ENCODE data around the gene TERT. TPM values are rescaled to one million over a fixed set of nuclear protein-coding genes. Genes with fewer than 3 reads are reported as not detected.

TERT gene
- total and polyA plus RNA-seq, 2 of the 4 experiments (the other 2 are of a cell fraction) = not detected

GRCh38 chr5:1222621-1223277 is 72.1 kb downstream of the TERT start:
- Histone ChIP-seq H2AK5ac (ENCODE audit: low read depth, low read length) (no peak overlapping the region), H4K20me1 (ENCODE audit: insufficient read depth, low read length) (no peaks in the 10 kb centered on the region), H3K23ac (ENCODE audit: low read depth, low read length) (no peak overlapping the region), H3K79me1 (ENCODE audit: low read depth in 1 of 2, low read length in 2 of 2) (no peaks in the 10 kb centered on the region), H3K14ac (replicated peaks; ENCODE audit: low read depth, low read length) (no peak overlapping the region), H3K9me1 (ENCODE audit: insufficient read depth, low read length) (no peaks in the 10 kb centered on the region), H3K27ac (ENCODE audit: insufficient read depth, low read length) (no peak overlapping the region), H2BK15ac (ENCODE audit: low read depth, low read length) (no peak overlapping the region; the same call in 2 of the 3 replicates), H4K8ac (ENCODE audit: low read depth in 2 of 2, low read length in 2 of 2) (no peak overlapping the region; a peak in 1 of 4 replicates), H3K9ac (ENCODE audit: low read depth, low read length) (no peak overlapping the region), H4K5ac (ENCODE audit: low read depth, low read length) (no peak overlapping the region), H3K4me1 (ENCODE audit: control insufficient read depth, insufficient read depth, low read length) (no peaks in the 10 kb centered on the region), H2BK5ac (ENCODE audit: low read depth, low read length, poor library complexity, severe bottlenecking) (no peak overlapping the region), H3K9me3 (ENCODE audit: control insufficient read depth, insufficient read depth, low read length) (peaks cover 7% of the 10 kb centered on the region), H2AFZ (replicated peaks; ENCODE audit: low read length, poor library complexity) (no peak overlapping the region), H3K27me3 (ENCODE audit: control insufficient read depth, insufficient read depth, low read length) (no peaks in the 10 kb centered on the region; the same call in 1 of the 2 replicates), H3K4ac (ENCODE audit: low read depth, low read length) (no peak overlapping the region), H3K18ac (ENCODE audit: low read depth, low read length) (no peak overlapping the region), H2BK120ac (ENCODE audit: low read depth, low read length) (no peak overlapping the region), H4K91ac (ENCODE audit: insufficient read depth, low read depth, low read length) (no peak overlapping the region; the same call in 1 of the 2 replicates), H3K4me3 (ENCODE audit: insufficient read depth, low read depth, low read length) (no peak overlapping the region), H2BK20ac (ENCODE audit: low read depth, low read length) (no peak overlapping the region), H3K36me3 (ENCODE audit: control insufficient read depth, insufficient read depth, low read length) (no peaks in the 10 kb centered on the region), H3K4me2 (ENCODE audit: low read depth, low read length) (no peak overlapping the region), H3K56ac (ENCODE audit: extremely low read depth, insufficient read depth, low read length) (no peak overlapping the region), H2AK9ac (replicated peaks; ENCODE audit: low read depth, low read length, poor library complexity) (no peak overlapping the region)
- ChIA-PET CTCF (no interaction called here), POLR2A (ENCODE audit: unreplicated experiment) (no interaction called here)
- 63% methylated on average over 14 of the region's 27 CpGs; no CpG with 5 or more reads in 1 of the 2 experiments for WGBS, 2 experiments (ENCODE audit: extremely low coverage in 2 of 2, insufficient read length in 1 of 2)
- dilution Hi-C loops (cut with HindIII; ENCODE audit: low sequenced_read_pairs, unreplicated experiment) (no loop called here), in situ Hi-C loops (cut with MboI; ENCODE audit: low sequenced_read_pairs) (no loop called here), intact Hi-C loops (cut with micrococcal nuclease) (no loop called here)
- no peak for ATAC-seq (ENCODE audit: low read depth)
- TF ChIP-seq MAFK (IDR thresholded peaks at IDR 0.05; ENCODE audit: low read depth, low read length) = no peak
- no peak for TF ChIP-seq CHD1 (IDR thresholded peaks at IDR 0.05; ENCODE audit: low read depth, low read length)
- no peak for TF ChIP-seq BHLHE40 (IDR thresholded peaks at IDR 0.05; ENCODE audit: low read depth, low read length)
- TF ChIP-seq MXI1 (IDR thresholded peaks at IDR 0.05; ENCODE audit: borderline replicate concordance, low read depth, low read length) = no peak
- no peak for TF ChIP-seq RCOR1 (IDR thresholded peaks at IDR 0.05; ENCODE audit: insufficient replicate concordance, low read length)
- TF ChIP-seq NFE2L2 (IDR thresholded peaks at IDR 0.05; ENCODE audit: low read depth, low read length) = no peak
- no peak for TF ChIP-seq FOS (IDR thresholded peaks at IDR 0.05; ENCODE audit: low read depth, low read length)
- TF ChIP-seq, protein P1, sequence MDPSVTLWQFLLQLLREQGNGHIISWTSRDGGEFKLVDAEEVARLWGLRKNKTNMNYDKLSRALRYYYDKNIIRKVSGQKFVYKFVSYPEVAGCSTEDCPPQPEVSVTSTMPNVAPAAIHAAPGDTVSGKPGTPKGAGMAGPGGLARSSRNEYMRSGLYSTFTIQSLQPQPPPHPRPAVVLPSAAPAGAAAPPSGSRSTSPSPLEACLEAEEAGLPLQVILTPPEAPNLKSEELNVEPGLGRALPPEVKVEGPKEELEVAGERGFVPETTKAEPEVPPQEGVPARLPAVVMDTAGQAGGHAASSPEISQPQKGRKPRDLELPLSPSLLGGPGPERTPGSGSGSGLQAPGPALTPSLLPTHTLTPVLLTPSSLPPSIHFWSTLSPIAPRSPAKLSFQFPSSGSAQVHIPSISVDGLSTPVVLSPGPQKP (IDR thresholded peaks at IDR 0.05; ENCODE audit: borderline replicate concordance, low read depth, low read length) = no peak
- no peak for TF ChIP-seq CEBPB (IDR thresholded peaks at IDR 0.05; ENCODE audit: low read depth, low read length)
- no peak for TF ChIP-seq POLR2A (IDR thresholded peaks at IDR 0.05; ENCODE audit: low read depth, low read length)
- TF ChIP-seq, protein P2, sequence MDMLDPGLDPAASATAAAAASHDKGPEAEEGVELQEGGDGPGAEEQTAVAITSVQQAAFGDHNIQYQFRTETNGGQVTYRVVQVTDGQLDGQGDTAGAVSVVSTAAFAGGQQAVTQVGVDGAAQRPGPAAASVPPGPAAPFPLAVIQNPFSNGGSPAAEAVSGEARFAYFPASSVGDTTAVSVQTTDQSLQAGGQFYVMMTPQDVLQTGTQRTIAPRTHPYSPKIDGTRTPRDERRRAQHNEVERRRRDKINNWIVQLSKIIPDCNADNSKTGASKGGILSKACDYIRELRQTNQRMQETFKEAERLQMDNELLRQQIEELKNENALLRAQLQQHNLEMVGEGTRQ (IDR thresholded peaks at IDR 0.05; ENCODE audit: low read depth, low read length) = no peak
- TF ChIP-seq RAD21 (IDR thresholded peaks at IDR 0.05; ENCODE audit: low read length) = no peak
- TF ChIP-seq RFX5 (IDR thresholded peaks at IDR 0.05; ENCODE audit: low read depth, low read length) = no peak
- no peak for TF ChIP-seq MAZ (IDR thresholded peaks at IDR 0.05; ENCODE audit: borderline replicate concordance, low read depth, low read length)
- no peak for DNase-seq
- BruUV-seq (replicated peaks) = no TSS peak
